Spleen (tissue), 7 donors: ENCODE measurements around the gene MAN1A2.

ENCODE experiments used
- POLR2A ChIP-seq, 3 donors: fragments of 450-650 bp; IDR thresholded peaks; one replicate each; pipeline ENCODE4 v1.5.1; 2017; ENCODE audit warnings: antibody characterized with exemption in 3 of 3, mild to moderate bottlenecking in 1 of 3
- TF ChIP-seq, protein P1 (sequence below), 11 experiments: fragments of 200-600 bp in 7 of 11; fragments of 450-650 bp in 4 of 11; sonication (generic) in 4 of 11; IDR thresholded peaks in 8 of 11; conservative IDR thresholded peaks in 3 of 11; 1 replicate in 7 of 11; 2 replicates in 4 of 11; pipeline versions ENCODE4 v1.4.0 to v1.8.0; 2016 to 2021; ENCODE audit warnings: antibody characterized with exemption in 11 of 11, inconsistent platforms in 4 of 11, mild to moderate bottlenecking in 1 of 11
- donor health status: DM: no; HTN: no; CAD: no; lungs with moderate emphysema.
- donor health status: DM: no; HTN: no; CAD: no.
- donor health status: DM: no; HTN: no; CAD: no.

DNA sequence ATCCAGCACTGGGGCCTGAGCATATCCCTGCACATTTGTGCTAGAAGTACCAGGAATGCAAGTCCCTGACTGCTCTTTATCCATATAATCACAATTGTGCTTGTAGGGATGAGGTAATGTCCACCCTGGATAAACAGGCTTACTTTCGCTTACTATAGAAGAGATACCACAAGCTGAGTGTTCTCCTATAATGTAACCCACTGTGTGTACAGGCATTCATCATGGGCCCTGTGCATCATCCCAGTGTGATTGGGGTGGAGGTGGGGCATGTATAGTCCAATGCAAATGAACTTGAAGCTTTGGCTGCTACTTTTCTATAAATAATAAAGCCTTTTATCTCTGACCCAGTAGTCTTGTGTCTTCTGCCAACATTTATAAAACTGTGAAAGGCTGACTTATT lies 69.3 kb downstream of the MAN1A2 start:
- TF ChIP-seq, protein P1, sequence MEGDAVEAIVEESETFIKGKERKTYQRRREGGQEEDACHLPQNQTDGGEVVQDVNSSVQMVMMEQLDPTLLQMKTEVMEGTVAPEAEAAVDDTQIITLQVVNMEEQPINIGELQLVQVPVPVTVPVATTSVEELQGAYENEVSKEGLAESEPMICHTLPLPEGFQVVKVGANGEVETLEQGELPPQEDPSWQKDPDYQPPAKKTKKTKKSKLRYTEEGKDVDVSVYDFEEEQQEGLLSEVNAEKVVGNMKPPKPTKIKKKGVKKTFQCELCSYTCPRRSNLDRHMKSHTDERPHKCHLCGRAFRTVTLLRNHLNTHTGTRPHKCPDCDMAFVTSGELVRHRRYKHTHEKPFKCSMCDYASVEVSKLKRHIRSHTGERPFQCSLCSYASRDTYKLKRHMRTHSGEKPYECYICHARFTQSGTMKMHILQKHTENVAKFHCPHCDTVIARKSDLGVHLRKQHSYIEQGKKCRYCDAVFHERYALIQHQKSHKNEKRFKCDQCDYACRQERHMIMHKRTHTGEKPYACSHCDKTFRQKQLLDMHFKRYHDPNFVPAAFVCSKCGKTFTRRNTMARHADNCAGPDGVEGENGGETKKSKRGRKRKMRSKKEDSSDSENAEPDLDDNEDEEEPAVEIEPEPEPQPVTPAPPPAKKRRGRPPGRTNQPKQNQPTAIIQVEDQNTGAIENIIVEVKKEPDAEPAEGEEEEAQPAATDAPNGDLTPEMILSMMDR (IDR thresholded peaks at IDR 0.05 in 8 of 11, conservative IDR thresholded peaks at IDR 0.05 in 3 of 11) = no peak
- no peak for TF ChIP-seq POLR2A (IDR thresholded peaks at IDR 0.05)
